ENCODE results near the gene ALKBH6.

DNA sequence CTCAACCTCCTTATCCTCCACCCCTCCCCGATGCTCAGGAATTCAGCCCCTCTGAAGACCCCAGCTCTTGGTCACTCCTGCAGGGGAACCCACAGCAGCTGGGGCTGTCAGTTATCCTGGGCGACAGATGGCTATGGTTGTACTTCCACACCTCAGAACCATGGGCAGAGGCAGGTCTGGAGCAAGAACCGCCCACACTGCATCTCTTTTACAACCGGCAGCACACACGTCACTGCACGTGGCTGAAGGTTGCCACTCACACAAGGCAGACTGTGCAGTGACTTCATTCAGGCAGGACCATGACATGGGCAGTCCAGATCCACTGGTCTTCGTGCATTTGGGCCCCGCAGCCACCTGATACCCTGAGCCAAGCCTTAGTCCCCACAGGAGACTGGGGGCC, 40.5 kb downstream of the ALKBH6 start:
- TF ChIP-seq, protein P1, sequence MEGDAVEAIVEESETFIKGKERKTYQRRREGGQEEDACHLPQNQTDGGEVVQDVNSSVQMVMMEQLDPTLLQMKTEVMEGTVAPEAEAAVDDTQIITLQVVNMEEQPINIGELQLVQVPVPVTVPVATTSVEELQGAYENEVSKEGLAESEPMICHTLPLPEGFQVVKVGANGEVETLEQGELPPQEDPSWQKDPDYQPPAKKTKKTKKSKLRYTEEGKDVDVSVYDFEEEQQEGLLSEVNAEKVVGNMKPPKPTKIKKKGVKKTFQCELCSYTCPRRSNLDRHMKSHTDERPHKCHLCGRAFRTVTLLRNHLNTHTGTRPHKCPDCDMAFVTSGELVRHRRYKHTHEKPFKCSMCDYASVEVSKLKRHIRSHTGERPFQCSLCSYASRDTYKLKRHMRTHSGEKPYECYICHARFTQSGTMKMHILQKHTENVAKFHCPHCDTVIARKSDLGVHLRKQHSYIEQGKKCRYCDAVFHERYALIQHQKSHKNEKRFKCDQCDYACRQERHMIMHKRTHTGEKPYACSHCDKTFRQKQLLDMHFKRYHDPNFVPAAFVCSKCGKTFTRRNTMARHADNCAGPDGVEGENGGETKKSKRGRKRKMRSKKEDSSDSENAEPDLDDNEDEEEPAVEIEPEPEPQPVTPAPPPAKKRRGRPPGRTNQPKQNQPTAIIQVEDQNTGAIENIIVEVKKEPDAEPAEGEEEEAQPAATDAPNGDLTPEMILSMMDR (IDR thresholded peaks at IDR 0.05; ENCODE audit: insufficient read depth, low read depth, low read length), result no peak
- TF ChIP-seq EZH2 (IDR thresholded peaks at IDR 0.05; ENCODE audit: insufficient read depth, low read length), result no peak

All from astrocyte (in vitro differentiated cells and primary cell).